K562 (cell line): ENCODE data around the gene CACNA2D3. TPM values are rescaled to one million over a fixed set of nuclear protein-coding genes. Genes with fewer than 3 reads are reported as not detected.

Source experiments
- ATAC-seq: fragments of 200-7000 bp; cut with Tn5 transposase; 3 replicates; pipeline ENCODE4 v1.9.1; 2020; ENCODE audit warnings: moderate library complexity
- BruUV-seq: library from RNA; stranded (reverse); fragments of 400-500 nt; replicated peaks from 2 replicates; lab custom pipeline; 2021; lab: Mats Ljungman, UMichigan
- CTCF ChIA-PET: fragments of 300-600 bp; formaldehyde crosslinking; extraction: SDS; loops from one replicate; lab custom pipeline; 2021; ENCODE audit warnings: low intra/inter-chr PET ratio; lab: Yijun Ruan, JAX
- POLR2A ChIA-PET: fragments of 300-600, 350-650 bp; sonication (Branson Sonifier 250); formaldehyde crosslinking; extraction: SDS; loops from one replicate; lab custom pipeline; 2021; ENCODE audit warnings: antibody characterized with exemption, inconsistent platforms; lab: Yijun Ruan, JAX
- DNase-seq, 4 experiments: peaks; one replicate each; pipeline versions ENCODE4 v3.0.0 to v3.0.0-alpha.2; 2011 to 2018; ENCODE audit warnings: low spot score in 3 of 4, mixed read lengths in 3 of 4; ENCODE audit errors: extremely low read depth in 1 of 4
- FAIRE-seq: peaks from 2 replicates; lab custom pipeline; 2011; peaks lifted over from hg19 to GRCh38; lab: Jason Lieb, UNC
- H2AFZ ChIP-seq: 2 replicates; pipeline ENCODE4 v1.6.0; 2011; ENCODE audit warnings: low read depth, low read length, control low read depth, inconsistent platforms
- H3K27ac ChIP-seq: fragments of 200-600 bp; 3 replicates; pipeline ENCODE4 v1.8.0; 2011; ENCODE audit warnings: low read depth, mild to moderate bottlenecking, control low read depth, inconsistent platforms, low read length, moderate library complexity, mixed read lengths; ENCODE audit errors: extremely low read depth
- H3K27me3 ChIP-seq, 2 experiments: fragments of 300-600 bp in 1 of 2; 2 replicates in 1 of 2; 3 replicates in 1 of 2; pipeline versions ENCODE4 v1.6.0 to v1.8.0; 2011; ENCODE audit warnings: inconsistent platforms in 2 of 2, low read length in 2 of 2, mild to moderate bottlenecking in 1 of 2, mixed read lengths in 1 of 2, moderate library complexity in 1 of 2; ENCODE audit not compliant: control insufficient read depth in 2 of 2, insufficient read depth in 2 of 2
- H3K36me3 ChIP-seq: fragments of 300-600 bp; 3 replicates; pipeline ENCODE4 v1.8.0; 2011; ENCODE audit warnings: mild to moderate bottlenecking, low read length, inconsistent platforms; ENCODE audit not compliant: control insufficient read depth, insufficient read depth
- H3K4me1 ChIP-seq, 2 experiments: fragments of 200-600 bp in 1 of 2; replicated peaks in 1 of 2; 2 replicates in 1 of 2; 3 replicates in 1 of 2; pipeline versions ENCODE4 v1.5.1 to v1.8.0; 2011; ENCODE audit warnings: inconsistent platforms in 2 of 2, low read length in 2 of 2, mild to moderate bottlenecking in 1 of 2, mixed read lengths in 1 of 2, moderate library complexity in 1 of 2; ENCODE audit not compliant: control insufficient read depth in 2 of 2, insufficient read depth in 2 of 2
- H3K4me2 ChIP-seq: 2 replicates; pipeline ENCODE4 v1.6.1; 2011; ENCODE audit warnings: low read length, control low read depth, inconsistent platforms, mixed read lengths; ENCODE audit not compliant: insufficient read depth
- H3K4me3 ChIP-seq: fragments of 200-600 bp; sonication (generic), shearing (Covaris generic); 2 replicates; pipeline ENCODE4 v1.5.1; 2016; ENCODE audit warnings: control low read depth, inconsistent platforms
- H3K79me2 ChIP-seq: fragments of 200-600 bp; 3 replicates; pipeline ENCODE4 v1.8.0; 2011; ENCODE audit warnings: low read length, inconsistent platforms; ENCODE audit not compliant: control insufficient read depth, insufficient read depth
- H3K9ac ChIP-seq, 2 experiments: 2 replicates each; pipeline versions ENCODE4 v1.6.0 to v1.6.1; 2011; ENCODE audit warnings: low read depth in 2 of 2, low read length in 2 of 2, control low read depth in 1 of 2, inconsistent platforms in 1 of 2, mild to moderate bottlenecking in 1 of 2, mixed read lengths in 1 of 2; ENCODE audit not compliant: insufficient read depth in 1 of 2
- H3K9me1 ChIP-seq: one replicate; pipeline ENCODE4 v1.6.0; 2011; ENCODE audit warnings: inconsistent platforms, mild to moderate bottlenecking, low read length, moderate library complexity; ENCODE audit not compliant: control insufficient read depth, insufficient read depth
- H3K9me3 ChIP-seq: replicated peaks from 2 replicates; pipeline ENCODE4 v1.5.1; 2011; ENCODE audit warnings: low read depth, low read length, inconsistent platforms; ENCODE audit not compliant: control insufficient read depth, insufficient read depth
- H4K20me1 ChIP-seq: replicated peaks from 2 replicates; pipeline ENCODE4 v1.6.1; 2011; ENCODE audit warnings: low read length, inconsistent platforms, mixed read lengths; ENCODE audit not compliant: control insufficient read depth, insufficient read depth
- GTF2E2 ChIP-seq: fragments of 200-800 bp; sonication (Bioruptor generic); IDR thresholded peaks from 2 replicates; pipeline ENCODE4 v1.6.1; 2016; ENCODE audit warnings: missing genetic modification characterization, missing compliant biosample characterization
- POLR2A ChIP-seq: fragments of 450-650 bp; conservative IDR thresholded peaks from 2 replicates; pipeline ENCODE4 v1.6.1; 2016
- UBTF ChIP-seq, 2 experiments: IDR thresholded peaks; 2 replicates each; pipeline ENCODE4 v1.6.1; 2012; ENCODE audit warnings: improper control_type of control experiment in 2 of 2, low read depth in 2 of 2, low read length in 2 of 2, borderline replicate concordance in 1 of 2
- XRCC3 ChIP-seq: fragments of 450-650 bp; IDR thresholded peaks from 2 replicates; pipeline ENCODE4 v1.6.1; 2017; ENCODE audit warnings: mild to moderate bottlenecking, moderate library complexity
- WGBS: fragments of 100-300 bp; shearing (Covaris generic); methylation state at CpG from one replicate; pipeline ENCODE4 v1.1.6; 2016; ENCODE audit warnings: low coverage, mixed read lengths; ENCODE audit not compliant: insufficient coverage; ENCODE audit errors: missing lambda C conversion rate; 5-methylcytosine and 5-hydroxymethylcytosine counted together
- in situ Hi-C: fragments of 300-500 bp; cut with MboI; formaldehyde crosslinking; loops from 4 replicates; pipeline ENCODE4 v1.15.0; 2018; ENCODE audit warnings: inconsistent platforms, mixed read lengths
- intact Hi-C: fragments of 100-400 bp; cut with micrococcal nuclease; formaldehyde crosslinking; loops from 2 replicates; pipeline ENCODE4 v1.14.2; 2022
- polyA plus RNA-seq, 8 experiments: library from polyadenylated mRNA; depleted of rRNA in 4 of 8; stranded (reverse) in 5 of 8; unstranded in 3 of 8; fragments of >200 nt; fragmentation: Nextera tagmentation in 2 of 8; fragmentation: Illumina TruSeq in 1 of 8; extraction: Ambion mirVana in 2 of 8; extraction: Trizol in 1 of 8; gene quantifications; 2 replicates each; pipeline versions ENCODE4 v1.2.1 to v1.2.3, GENCODE V29; 2011 to 2014; ENCODE audit warnings: inconsistent platforms in 1 of 8, missing spikeins in 1 of 8
- total RNA-seq, 7 experiments: library from RNA; depleted of rRNA in 6 of 7; stranded (reverse); fragments of >200 nt in 6 of 7; fragmentation: Illumina TruSeq in 2 of 7; extraction: Trizol in 2 of 7; gene quantifications; 2 replicates each; pipeline versions ENCODE4 v1.2.1 to v1.2.3, GENCODE V29; 2011 to 2021; ENCODE audit warnings: low replicate concordance in 1 of 7

The CACNA2D3 gene
- total and polyA plus RNA-seq, 9 of the 15 experiments (the other 6 are each of a cell fraction or from before 2014, with no cell fraction given), result 0.01 TPM; not detected in 8

- Histone ChIP-seq H4K20me1 (no peaks in the 10 kb centered on the region), H3K9ac (no peak overlapping the region), H3K27ac (no peak overlapping the region), H2AFZ (no peak overlapping the region), H3K4me1 (no peaks in the 10 kb centered on the region), H3K9me1 (no peaks in the 10 kb centered on the region), H3K9me3 (no peaks in the 10 kb centered on the region), H3K4me2 (no peak overlapping the region), H3K36me3 (no peaks in the 10 kb centered on the region), H3K4me3 (no peak overlapping the region), H3K27me3 (no peaks in the 10 kb centered on the region), H3K79me2 (no peaks in the 10 kb centered on the region)
- ChIA-PET POLR2A (no interaction called here), CTCF (no interaction called here)
- no TSS peak for BruUV-seq
- TF ChIP-seq GTF2E2 (tag), result no peak
- no peak for TF ChIP-seq XRCC3
- no peak for TF ChIP-seq POLR2A
- no peak for TF ChIP-seq UBTF (IDR thresholded peaks at IDR 0.05; ENCODE audit: borderline replicate concordance in 1 of 2, low read depth in 2 of 2, low read length in 2 of 2)
- DNase-seq (no peak), ATAC-seq (no peak), FAIRE-seq (no peak)
- in situ Hi-C loops, result no loop called here
- WGBS, result 2% methylated on average over 3 of the region's 3 CpGs
- intact Hi-C loops, result no loop called here
Observed at GRCh38 chr3:54567949-54568348, 445.6 kb downstream of the CACNA2D3 start.
